Measurements from ENCODE around the gene ARID4B. TPM values are rescaled to one million over a fixed set of nuclear protein-coding genes. Genes with fewer than 3 reads are reported as not detected.

Gene ARID4B
- total RNA-seq, 1 donor from 2014 or later: 43.6 TPM

DNA sequence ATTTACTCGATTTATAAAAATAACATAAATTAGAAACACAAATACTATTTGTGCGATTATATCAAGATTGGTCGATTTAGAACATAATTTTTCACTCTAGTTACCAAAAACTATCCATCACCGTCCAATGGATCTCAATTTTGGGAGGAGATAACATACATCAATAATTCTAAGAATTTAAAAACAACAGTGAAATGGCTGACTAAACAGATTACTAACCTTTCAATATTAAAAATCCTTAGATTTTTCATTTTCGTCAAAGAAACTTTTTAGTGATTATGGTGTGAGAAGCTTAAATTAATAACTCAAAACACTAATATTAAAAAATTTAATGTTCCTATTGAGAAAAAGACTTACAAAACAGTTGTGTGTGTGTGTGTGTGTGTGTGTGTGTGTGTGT, 91.9 kb downstream of the ARID4B start:
- H3K4me1 Mint-ChIP-seq: no peaks in the 10 kb centered on the region
- peaks cover 9% of the 10 kb centered on the region for H3K36me3 Mint-ChIP-seq (ENCODE audit: low read depth)
- H3K4me3 Mint-ChIP-seq: no peak overlapping the region
- H3K27me3 Mint-ChIP-seq (ENCODE audit: low read depth): no peaks in the 10 kb centered on the region
- H3K27ac Mint-ChIP-seq (ENCODE audit: unreplicated experiment): no peak overlapping the region
- no peaks in the 10 kb centered on the region for H3K9me3 Mint-ChIP-seq
- no peak for DNase-seq (ENCODE audit: low read depth, low spot score)
- TF ChIP-seq, protein P1, sequence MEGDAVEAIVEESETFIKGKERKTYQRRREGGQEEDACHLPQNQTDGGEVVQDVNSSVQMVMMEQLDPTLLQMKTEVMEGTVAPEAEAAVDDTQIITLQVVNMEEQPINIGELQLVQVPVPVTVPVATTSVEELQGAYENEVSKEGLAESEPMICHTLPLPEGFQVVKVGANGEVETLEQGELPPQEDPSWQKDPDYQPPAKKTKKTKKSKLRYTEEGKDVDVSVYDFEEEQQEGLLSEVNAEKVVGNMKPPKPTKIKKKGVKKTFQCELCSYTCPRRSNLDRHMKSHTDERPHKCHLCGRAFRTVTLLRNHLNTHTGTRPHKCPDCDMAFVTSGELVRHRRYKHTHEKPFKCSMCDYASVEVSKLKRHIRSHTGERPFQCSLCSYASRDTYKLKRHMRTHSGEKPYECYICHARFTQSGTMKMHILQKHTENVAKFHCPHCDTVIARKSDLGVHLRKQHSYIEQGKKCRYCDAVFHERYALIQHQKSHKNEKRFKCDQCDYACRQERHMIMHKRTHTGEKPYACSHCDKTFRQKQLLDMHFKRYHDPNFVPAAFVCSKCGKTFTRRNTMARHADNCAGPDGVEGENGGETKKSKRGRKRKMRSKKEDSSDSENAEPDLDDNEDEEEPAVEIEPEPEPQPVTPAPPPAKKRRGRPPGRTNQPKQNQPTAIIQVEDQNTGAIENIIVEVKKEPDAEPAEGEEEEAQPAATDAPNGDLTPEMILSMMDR (conservative IDR thresholded peaks at IDR 0.05): no peak

- TF ChIP-seq, protein P1 (conservative IDR thresholded peaks at IDR 0.05): no peak
- H3K27me3 Mint-ChIP-seq (ENCODE audit: low read depth): no peaks in the 10 kb centered on the region
- H3K4me1 Mint-ChIP-seq: no peaks in the 10 kb centered on the region
- no peak overlapping the region for H3K27ac Mint-ChIP-seq (ENCODE audit: unreplicated experiment)
- H3K4me3 Mint-ChIP-seq: no peak overlapping the region
- H3K9me3 Mint-ChIP-seq: no peaks in the 10 kb centered on the region
- H3K36me3 Mint-ChIP-seq (ENCODE audit: low read depth): peaks cover 9% of the 10 kb centered on the region
- DNase-seq (ENCODE audit: low read depth, low spot score): no peak
These were observed 98.1 kb downstream of the ARID4B start for GRCh38 chr1:235229868-235230267.

GRCh38 chr1:235227414-235227813, 100.6 kb downstream of the ARID4B start:
- DNase-seq (ENCODE audit: low read depth, low spot score): no peak
- no peaks in the 10 kb centered on the region for H3K27me3 Mint-ChIP-seq (ENCODE audit: low read depth)
- H3K4me1 Mint-ChIP-seq: no peaks in the 10 kb centered on the region
- no peaks in the 10 kb centered on the region for H3K9me3 Mint-ChIP-seq
- peaks cover 7% of the 10 kb centered on the region for H3K36me3 Mint-ChIP-seq (ENCODE audit: low read depth)
- H3K27ac Mint-ChIP-seq (ENCODE audit: unreplicated experiment): no peak overlapping the region
- H3K4me3 Mint-ChIP-seq: no peak overlapping the region
- TF ChIP-seq, protein P1 (conservative IDR thresholded peaks at IDR 0.05): no peak

DNA sequence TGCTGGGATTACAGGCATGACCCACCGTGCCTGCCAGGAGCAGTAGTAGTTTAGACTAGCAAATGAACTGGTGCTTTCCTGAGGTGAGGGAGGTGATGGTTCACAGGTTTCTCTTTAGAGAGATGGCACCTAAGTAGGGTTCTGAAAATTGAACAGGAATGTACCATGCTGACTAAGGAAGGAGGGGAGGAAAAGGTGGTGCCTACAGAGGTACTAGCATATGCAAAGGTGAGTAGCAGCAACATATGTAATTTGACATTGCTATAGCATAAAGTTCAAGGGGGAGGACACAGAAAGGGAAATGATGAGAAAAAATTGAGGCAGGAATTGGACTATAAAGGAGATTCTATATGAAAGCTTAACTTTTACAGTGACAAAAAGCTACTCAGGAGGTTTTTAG, 101.0 kb downstream of the ARID4B start:
- Mint-ChIP-seq H3K27me3 (ENCODE audit: low read depth) (no peaks in the 10 kb centered on the region), H3K27ac (ENCODE audit: unreplicated experiment) (no peak overlapping the region), H3K9me3 (no peaks in the 10 kb centered on the region), H3K36me3 (ENCODE audit: low read depth) (peaks cover 7% of the 10 kb centered on the region), H3K4me3 (no peak overlapping the region), H3K4me1 (no peaks in the 10 kb centered on the region)
- TF ChIP-seq, protein P1 (conservative IDR thresholded peaks at IDR 0.05): no peak
- DNase-seq (ENCODE audit: low read depth, low spot score): no peak

DNA sequence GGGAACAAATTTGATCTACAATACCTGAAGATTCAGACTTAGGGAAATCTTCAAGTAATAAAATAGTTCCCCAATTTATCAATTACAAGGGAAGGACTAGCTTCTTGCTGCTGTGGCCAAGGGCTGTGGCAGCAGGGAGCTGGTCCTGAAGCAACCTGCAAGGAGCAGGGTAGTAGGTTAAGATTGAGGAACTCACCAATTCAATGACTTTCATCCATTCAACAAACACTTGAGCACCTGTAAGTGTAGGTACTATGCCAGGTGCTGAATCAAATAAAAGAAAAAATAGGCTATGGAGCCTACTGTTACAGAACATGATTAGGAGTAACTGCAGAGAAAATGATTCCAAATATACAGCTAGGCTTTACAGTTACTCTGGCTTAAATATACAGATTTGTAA, 102.7 kb downstream of the ARID4B start:
- Mint-ChIP-seq H3K36me3 (ENCODE audit: low read depth) (peaks cover 7% of the 10 kb centered on the region), H3K4me3 (no peak overlapping the region), H3K27ac (ENCODE audit: unreplicated experiment) (no peak overlapping the region), H3K9me3 (no peaks in the 10 kb centered on the region), H3K27me3 (ENCODE audit: low read depth) (no peaks in the 10 kb centered on the region), H3K4me1 (no peaks in the 10 kb centered on the region)
- TF ChIP-seq, protein P1 (conservative IDR thresholded peaks at IDR 0.05): no peak
- no peak for DNase-seq (ENCODE audit: low read depth, low spot score)

Data from neural crest cell (in vitro differentiated cells).